ENCODE data around the gene PBX3.

The PBX3 gene

GRCh38 chr9:125970340-125970739 lies 223.2 kb downstream of the PBX3 start:
- no peak for DNase-seq

DNA sequence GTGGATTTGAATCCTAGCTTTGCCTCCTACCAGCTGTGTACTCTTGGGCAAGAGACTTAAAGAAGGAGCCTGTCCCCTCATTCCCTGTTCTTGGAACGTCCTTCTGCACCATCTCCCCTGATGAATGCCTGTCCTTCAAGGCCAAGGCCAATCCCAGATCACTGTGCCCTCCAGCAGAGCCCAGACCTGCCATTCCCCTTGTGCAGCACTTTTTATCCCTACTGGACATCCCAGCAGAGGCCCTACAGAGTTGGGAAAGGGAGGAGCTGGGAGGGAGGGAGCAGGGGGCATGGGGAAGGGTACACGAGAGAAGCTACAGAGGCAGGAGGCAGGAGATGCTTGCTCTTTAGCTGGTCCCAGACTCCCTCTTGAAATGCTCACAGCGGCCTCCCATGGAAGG lies 223.9 kb downstream of the PBX3 start:
- DNase-seq = no peak

DNA sequence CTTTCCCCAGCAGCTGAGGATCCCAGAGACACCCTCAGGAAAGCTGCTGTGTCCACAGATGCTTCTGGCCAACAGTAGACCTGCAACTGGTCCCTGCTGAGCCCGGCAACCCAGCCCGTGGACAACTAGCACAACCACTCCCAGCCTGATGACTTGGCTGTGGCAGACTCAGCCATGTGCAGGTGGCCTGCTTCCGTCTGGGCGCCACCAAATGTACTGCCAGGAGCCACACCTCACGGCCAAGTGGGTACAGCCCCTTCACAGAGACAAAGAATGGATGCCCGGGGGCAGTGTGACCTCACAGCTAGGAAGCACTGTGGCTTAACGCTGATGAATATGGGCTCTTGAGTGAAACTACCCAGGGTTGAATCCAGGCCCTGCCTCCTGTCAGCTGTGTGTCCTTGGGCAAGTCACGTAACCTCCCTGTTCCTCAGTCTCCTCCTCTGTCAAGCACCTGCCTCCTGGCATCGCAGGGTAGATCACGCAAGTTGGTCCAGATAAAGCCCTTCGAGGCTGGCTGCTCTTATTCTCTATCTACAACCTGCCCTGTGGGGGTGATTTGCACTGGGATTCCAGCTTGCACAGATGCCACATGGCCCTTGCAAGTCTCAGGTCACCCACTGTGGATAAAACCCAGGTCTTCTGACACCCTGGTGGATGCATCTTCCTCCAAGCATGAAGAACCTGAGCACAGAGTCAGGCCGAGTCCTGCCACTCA lies 225.0 kb downstream of the PBX3 start:
- DNase-seq = no peak

- DNase-seq = no peak
These were observed 226.4 kb downstream of the PBX3 start for GRCh38 chr9:125973547-125973946.

- no peak for DNase-seq
These were observed 227.5 kb downstream of the PBX3 start for GRCh38 chr9:125974705-125975104.

DNA sequence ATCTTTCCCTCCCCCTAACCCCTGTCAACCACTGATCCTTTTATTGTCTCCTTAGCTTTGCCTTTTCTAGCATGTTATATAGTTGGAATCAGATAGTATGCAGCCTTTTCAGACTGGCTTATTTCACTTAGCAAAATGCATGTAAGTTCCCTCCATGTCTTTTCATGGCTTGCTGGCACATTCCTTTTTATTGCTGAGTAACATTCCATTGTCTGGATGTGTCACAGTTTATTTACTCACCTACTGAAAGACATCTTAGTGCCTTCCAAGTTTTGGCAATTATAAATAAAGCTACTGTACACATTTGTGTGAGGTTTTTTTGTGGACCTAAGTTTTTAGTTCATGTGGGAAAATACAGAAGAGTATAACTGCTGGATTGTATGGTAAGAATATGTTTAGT lies 230.1 kb downstream of the PBX3 start:
- DNase-seq = no peak

GRCh38 chr9:125979383-125979782 lies 232.2 kb downstream of the PBX3 start:
- DNase-seq = no peak

DNA sequence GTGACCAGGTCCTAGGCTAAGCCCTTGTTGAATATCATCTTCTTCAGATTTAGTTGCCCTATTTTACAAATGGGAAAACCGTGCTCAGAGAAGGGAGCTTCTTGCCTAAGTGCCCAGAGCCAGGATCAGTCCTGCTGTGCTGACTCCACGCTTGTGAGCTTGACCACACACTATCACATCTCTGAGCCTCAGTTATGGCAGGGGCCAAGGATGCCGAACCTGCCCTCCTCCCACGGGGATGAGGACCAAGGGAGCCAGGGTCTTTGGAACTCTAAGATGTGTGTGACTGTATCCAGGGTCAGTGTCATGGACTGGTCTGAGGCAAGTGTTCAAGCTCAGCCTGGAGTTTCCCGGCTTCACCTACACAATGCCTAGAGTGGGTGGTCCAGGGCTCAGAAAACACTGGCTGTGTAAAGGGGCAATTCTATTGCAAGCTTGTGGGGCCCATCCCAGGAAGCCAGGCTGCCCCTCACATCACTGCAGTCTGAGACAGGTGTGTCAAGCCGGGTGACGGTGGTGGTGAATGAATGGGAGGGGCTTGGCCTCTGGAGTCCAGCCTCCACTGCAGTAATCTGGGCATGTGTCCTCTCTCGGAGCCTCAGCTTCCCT lies 235.7 kb downstream of the PBX3 start:
- DNase-seq = no peak

- no peak for DNase-seq
These were observed 236.5 kb downstream of the PBX3 start for GRCh38 chr9:125983681-125984080.

DNA sequence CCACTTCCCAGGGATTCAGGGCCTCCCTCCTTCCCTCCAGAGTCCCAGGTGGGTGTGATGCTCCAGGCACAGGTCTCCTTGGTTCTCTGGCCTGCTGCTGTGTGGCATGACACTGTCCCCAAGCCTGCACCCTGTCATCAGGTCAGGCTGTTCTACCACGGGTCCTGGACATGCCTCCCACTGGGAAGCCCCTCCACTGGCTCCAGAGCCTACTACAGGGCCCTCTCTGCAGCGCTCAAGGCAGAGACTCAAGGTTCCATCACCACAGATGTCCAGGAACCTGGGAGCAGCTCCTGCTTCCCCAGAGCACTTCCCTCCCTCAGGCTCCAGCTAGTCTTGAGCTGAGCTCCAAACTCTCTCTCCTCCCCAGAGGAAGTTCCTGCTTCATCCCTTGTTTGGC lies 237.3 kb downstream of the PBX3 start:
- DNase-seq = no peak

DNA sequence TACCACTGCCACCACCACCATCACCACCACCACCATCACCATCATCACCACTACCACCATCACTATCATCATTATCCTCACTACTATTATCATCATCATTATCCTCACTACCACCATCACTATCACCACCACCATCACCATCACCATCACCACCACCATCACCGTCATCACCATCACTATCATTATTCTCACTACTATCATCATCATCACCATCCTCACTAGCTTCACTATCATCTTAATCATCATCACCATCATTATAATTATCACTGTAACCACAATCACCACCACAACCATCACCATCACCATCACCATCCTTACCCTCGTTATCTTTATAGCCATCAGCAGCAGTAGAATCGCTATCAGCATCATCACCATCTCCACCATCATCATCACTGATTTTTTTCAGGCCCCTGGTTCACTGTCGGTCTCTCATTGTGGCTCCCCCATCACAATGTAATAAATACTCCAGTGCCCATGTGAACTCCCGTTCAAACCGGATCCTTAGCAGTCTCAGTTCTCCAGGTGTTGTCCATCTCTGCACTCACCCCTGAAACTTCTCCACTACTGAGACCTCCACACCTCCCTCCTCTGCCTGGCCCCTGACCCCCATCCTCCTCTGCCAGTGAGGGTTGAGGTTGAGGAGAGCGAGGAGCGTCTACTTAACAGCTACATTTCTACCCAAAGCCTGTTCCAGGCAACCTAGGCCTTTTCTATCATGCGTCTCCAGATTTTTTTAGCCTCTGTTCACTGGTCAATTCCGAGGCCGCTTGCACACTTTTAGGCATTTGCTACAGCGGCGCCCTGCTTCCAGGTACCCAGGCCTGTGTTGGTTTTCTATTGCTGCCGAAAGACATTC lies 238.2 kb downstream of the PBX3 start:
- no peak for DNase-seq

- no peak for DNase-seq
These were observed 239.0 kb downstream of the PBX3 start for GRCh38 chr9:125985998-125986655.

GRCh38 chr9:125986966-125987365 lies 239.8 kb downstream of the PBX3 start:
- no peak for DNase-seq

- DNase-seq = no peak
These were observed 240.2 kb downstream of the PBX3 start for GRCh38 chr9:125987420-125987819.

GRCh38 chr9:125988479-125989050 lies 241.4 kb downstream of the PBX3 start:
- no peak for DNase-seq

DNA sequence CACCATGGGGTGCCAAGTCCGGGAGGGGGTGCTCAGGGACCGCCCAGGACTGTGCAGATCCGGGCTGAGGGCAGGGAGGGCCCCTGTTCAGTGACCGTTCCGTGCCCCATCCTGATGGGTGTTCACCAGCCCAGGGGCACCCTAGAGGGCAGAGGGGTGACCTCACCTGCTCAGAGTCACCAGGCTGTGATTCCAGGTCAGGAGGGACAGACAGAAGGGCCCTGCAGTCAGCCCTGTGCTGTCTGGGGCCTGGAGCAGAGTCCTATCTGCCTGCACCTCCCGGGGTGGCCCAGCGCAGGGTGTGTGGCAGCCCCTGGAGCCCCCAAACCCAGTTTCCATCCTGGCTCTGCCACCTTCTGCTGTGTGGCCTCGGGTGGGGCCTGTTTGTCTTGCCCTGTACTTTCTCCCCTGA lies 241.9 kb downstream of the PBX3 start:
- no peak for DNase-seq

GRCh38 chr9:125989524-125990180 lies 242.5 kb downstream of the PBX3 start:
- DNase-seq = no peak

DNA sequence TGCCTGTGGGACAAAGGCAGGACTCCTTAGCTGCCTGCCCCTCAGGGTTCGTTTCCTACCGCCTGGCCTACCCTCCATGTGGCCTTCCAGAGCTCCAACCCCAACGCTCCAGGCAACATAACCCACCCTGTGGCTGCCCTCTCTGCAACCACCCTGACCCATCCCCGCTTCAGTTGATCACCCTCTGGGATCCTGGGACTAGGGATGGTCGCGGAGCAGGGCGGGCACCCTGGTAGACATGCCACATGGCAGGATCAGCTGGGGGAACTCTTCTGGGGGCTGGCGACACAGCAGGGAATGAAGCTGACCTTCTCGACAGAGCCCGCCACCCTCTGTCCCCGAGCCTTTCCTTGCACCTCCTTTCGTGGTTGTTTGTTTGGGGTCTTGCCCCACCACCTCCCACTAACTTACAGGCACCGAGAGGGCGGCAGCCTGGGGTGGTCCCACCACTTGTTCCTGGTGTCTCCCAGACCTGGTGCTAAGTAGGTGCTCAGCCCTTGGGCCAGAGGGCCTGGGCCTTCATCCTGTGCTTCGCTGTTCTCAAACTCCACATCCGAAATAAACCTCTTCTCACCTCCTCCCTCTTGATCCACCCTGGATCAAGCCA lies 243.1 kb downstream of the PBX3 start:
- DNase-seq = no peak

DNA sequence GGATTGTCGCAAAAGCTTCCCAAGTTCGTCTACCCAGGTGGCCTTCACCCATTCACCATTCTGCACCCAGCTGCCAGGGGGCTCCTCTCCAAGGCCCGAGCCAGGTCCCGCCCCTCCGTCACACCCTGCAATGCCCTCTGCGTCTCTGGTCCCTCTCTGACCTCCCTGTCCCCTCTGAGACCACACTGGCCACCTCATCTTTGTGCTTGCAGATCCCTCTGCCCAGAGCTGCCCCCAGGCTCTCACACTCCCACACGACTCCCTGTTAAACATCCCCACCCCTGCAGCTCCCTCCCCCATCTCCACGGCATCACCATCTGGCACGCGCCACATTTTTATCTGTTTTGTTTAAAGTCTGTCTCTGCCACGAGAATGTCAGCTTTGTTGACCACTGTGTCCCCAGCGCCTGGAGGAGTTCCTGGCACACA lies 243.6 kb downstream of the PBX3 start:
- no peak for DNase-seq

DNA sequence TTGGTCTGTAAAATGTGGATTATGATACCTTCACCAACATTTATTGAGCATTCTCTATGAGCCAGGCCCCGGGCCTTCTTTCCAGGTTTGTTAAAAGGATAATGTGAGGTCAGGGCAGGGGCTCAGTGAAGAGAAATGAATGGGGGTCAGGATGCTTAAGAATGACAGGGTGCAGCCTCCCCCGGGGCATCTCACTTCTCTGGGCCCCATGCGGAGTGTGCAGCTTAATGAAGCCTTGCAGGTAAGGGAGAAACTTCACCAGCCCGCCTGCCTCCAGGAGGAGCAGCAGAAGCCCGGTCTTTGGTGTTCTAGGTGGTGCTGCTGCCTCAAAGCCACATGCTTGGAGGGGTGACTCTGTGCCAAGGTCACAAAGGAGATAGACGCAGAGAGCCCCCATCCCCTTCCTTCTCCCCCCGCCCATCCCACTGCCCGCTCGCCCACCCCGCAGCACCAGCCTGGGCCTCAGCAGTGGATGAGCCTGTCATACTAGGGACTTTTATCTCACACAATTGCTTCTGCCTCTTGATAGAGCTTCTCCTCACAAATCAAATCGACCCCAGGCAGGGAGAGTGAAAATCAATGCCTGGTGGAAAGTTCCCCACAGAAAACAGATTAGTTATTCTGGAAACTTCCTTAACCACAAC lies 244.8 kb downstream of the PBX3 start:
- no peak for DNase-seq
